Transverse colon (tissue), 3 donors: ENCODE data around the gene DNMBP.

Experiments used
- CTCF ChIP-seq, 5 experiments: fragments of 200-600 bp in 3 of 5; fragments of 450-650 bp in 2 of 5; sonication (generic) in 3 of 5; IDR thresholded peaks; 1 replicate in 2 of 5; 2 replicates in 3 of 5; pipeline ENCODE4 v1.5.1; 2016 to 2017; ENCODE audit warnings: antibody characterized with exemption in 5 of 5, inconsistent platforms in 3 of 5, mild to moderate bottlenecking in 2 of 5, moderate library complexity in 1 of 5
- POLR2A ChIP-seq: fragments of 450-650 bp; IDR thresholded peaks from one replicate; pipeline ENCODE4 v1.6.1; 2016; ENCODE audit warnings: antibody characterized with exemption, mild to moderate bottlenecking, moderate library complexity

- TF ChIP-seq CTCF (IDR thresholded peaks at IDR 0.05) (no peak), POLR2A (no peak)
Observed at GRCh38 chr10:100006243-100006886, 3.4 kb downstream of the DNMBP start.
